GM23338 (cell line): Measurements from ENCODE around the gene FES. TPM values are rescaled to one million over a fixed set of nuclear protein-coding genes. Genes with fewer than 3 reads are reported as not detected.

ENCODE experiments used
- ATAC-seq: fragments of 200-7000 bp; cut with Tn5 transposase; 3 replicates; pipeline ENCODE4 v1.9.1; 2020
- DNase-seq: peaks from one replicate; pipeline ENCODE4 v3.0.0-alpha.2; 2015; ENCODE audit warnings: low spot score
- H2AFZ ChIP-seq: fragments of 200-600 bp; sonication (generic); 2 replicates; pipeline ENCODE4 v1.8.0; 2016; ENCODE audit warnings: antibody characterized with exemption, mild to moderate bottlenecking, moderate library complexity
- H3F3A ChIP-seq: fragments of 200-600 bp; sonication (generic); replicated peaks from 2 replicates; pipeline ENCODE4 v1.8.0; 2017; ENCODE audit warnings: antibody characterized with exemption, mixed run types, low read depth
- H3K27ac ChIP-seq: fragments of 200-600 bp; sonication (generic); 2 replicates; pipeline ENCODE4 v1.6.1; 2016; ENCODE audit warnings: low read depth
- H3K27me3 ChIP-seq: fragments of 200-600 bp; sonication (generic); 2 replicates; pipeline ENCODE4 v1.8.0; 2016; ENCODE audit warnings: mild to moderate bottlenecking, mixed run types, moderate library complexity; ENCODE audit not compliant: insufficient read depth
- H3K36me3 ChIP-seq: fragments of 200-600 bp; sonication (generic); 2 replicates; pipeline ENCODE4 v1.8.0; 2016; ENCODE audit warnings: mild to moderate bottlenecking; ENCODE audit not compliant: insufficient read depth
- H3K4me1 ChIP-seq: fragments of 200-600 bp; sonication (generic); 2 replicates; pipeline ENCODE4 v1.8.0; 2016; ENCODE audit warnings: mild to moderate bottlenecking, moderate library complexity; ENCODE audit not compliant: insufficient read depth
- H3K4me2 ChIP-seq: fragments of 200-600 bp; sonication (generic); 2 replicates; pipeline ENCODE4 v1.7.1; 2017; ENCODE audit warnings: mixed run types
- H3K4me3 ChIP-seq: fragments of 200-600 bp; sonication (generic); 2 replicates; pipeline ENCODE4 v1.6.1; 2016; ENCODE audit warnings: mixed run types
- H3K79me2 ChIP-seq: fragments of 200-600 bp; sonication (generic); replicated peaks from 2 replicates; pipeline ENCODE4 v1.8.0; 2017; ENCODE audit warnings: mild to moderate bottlenecking; ENCODE audit not compliant: insufficient read depth
- H3K9me2 ChIP-seq: fragments of 200-600 bp; sonication (generic); 2 replicates; pipeline ENCODE4 v1.8.0; 2017; ENCODE audit not compliant: insufficient read depth
- H4K20me1 ChIP-seq: fragments of 200-600 bp; sonication (generic); replicated peaks from 2 replicates; pipeline ENCODE4 v1.8.0; 2017; ENCODE audit warnings: mild to moderate bottlenecking; ENCODE audit not compliant: insufficient read depth
- H3K27ac Mint-ChIP-seq: 2 replicates; pipeline ENCODE4 v1.8.0; 2020; ENCODE audit warnings: inconsistent platforms, mild to moderate bottlenecking, moderate library complexity, mixed read lengths
- H3K27me3 Mint-ChIP-seq: 3 replicates; pipeline ENCODE4 v1.8.0; 2022; ENCODE audit warnings: low read depth, mild to moderate bottlenecking, moderate library complexity, mixed read lengths, inconsistent platforms; ENCODE audit not compliant: insufficient read depth, poor library complexity
- H3K36me3 Mint-ChIP-seq: 3 replicates; pipeline ENCODE4 v1.8.0; 2021; ENCODE audit warnings: low read depth, mild to moderate bottlenecking, inconsistent platforms, moderate library complexity, mixed read lengths
- H3K4me1 Mint-ChIP-seq: 3 replicates; pipeline ENCODE4 v1.8.0; 2020; ENCODE audit warnings: mild to moderate bottlenecking, inconsistent platforms, mixed read lengths
- H3K4me3 Mint-ChIP-seq: 3 replicates; pipeline ENCODE4 v1.8.0; 2021; ENCODE audit warnings: moderate library complexity, mild to moderate bottlenecking, inconsistent platforms, mixed read lengths
- H3K9me3 Mint-ChIP-seq: 3 replicates; pipeline ENCODE4 v1.8.0; 2020; ENCODE audit warnings: moderate library complexity, mild to moderate bottlenecking, inconsistent platforms, mixed read lengths
- CREB1 ChIP-seq: fragments of 250-450 bp; sonication (Bioruptor Pico); IDR thresholded peaks from 2 replicates; pipeline ENCODE4 v1.5.0; 2020; ENCODE audit warnings: low read depth, mild to moderate bottlenecking, moderate library complexity
- JUNB ChIP-seq: IDR thresholded peaks from one replicate; pipeline ENCODE4 v1.6.1; 2016; ENCODE audit warnings: antibody characterized with exemption; ENCODE audit not compliant: unreplicated experiment
- NANOG ChIP-seq: IDR thresholded peaks from 2 replicates; pipeline ENCODE4 v1.6.1; 2016; ENCODE audit warnings: antibody characterized with exemption, borderline replicate concordance
- STAT1 ChIP-seq: IDR thresholded peaks from one replicate; pipeline ENCODE4 v1.6.1; 2016; ENCODE audit warnings: antibody characterized with exemption; ENCODE audit not compliant: unreplicated experiment
- ZNF114 ChIP-seq: fragments of 250-450 bp; sonication (Bioruptor Pico); IDR thresholded peaks from 2 replicates; pipeline ENCODE4 v1.5.0; 2020; ENCODE audit warnings: mild to moderate bottlenecking, moderate library complexity
- polyA plus RNA-seq: library from polyadenylated mRNA; unstranded; fragments of >200 nt; fragmentation: Nextera tagmentation; extraction: Ambion mirVana; gene quantifications from 2 replicates; pipeline ENCODE4 v1.2.1, GENCODE V29; 2016
- total RNA-seq: library from RNA; depleted of rRNA; stranded (reverse); fragments of >200 nt; shearing (Covaris generic); gene quantifications from 2 replicates; pipeline ENCODE4 v1.2.3, GENCODE V29; 2014
- TF ChIP-seq, protein P1 (sequence below), 2 experiments: fragments of 200-600 bp in 1 of 2; sonication (generic) in 1 of 2; conservative IDR thresholded peaks; 2 replicates each; pipeline versions ENCODE4 v1.5.1 to v1.6.1; 2016 to 2017; ENCODE audit warnings: antibody characterized with exemption in 2 of 2, low read depth in 2 of 2, mild to moderate bottlenecking in 2 of 2, moderate library complexity in 1 of 2
- TF ChIP-seq, protein P2 (sequence below): fragments of 250-450 bp; sonication (Bioruptor Pico); IDR thresholded peaks from 2 replicates; pipeline ENCODE4 v1.5.0; 2020; ENCODE audit warnings: mild to moderate bottlenecking, moderate library complexity

Gene FES
- total and polyA plus RNA-seq, 2 experiments from 2014 or later = 2.7 to 14.4 TPM

DNA sequence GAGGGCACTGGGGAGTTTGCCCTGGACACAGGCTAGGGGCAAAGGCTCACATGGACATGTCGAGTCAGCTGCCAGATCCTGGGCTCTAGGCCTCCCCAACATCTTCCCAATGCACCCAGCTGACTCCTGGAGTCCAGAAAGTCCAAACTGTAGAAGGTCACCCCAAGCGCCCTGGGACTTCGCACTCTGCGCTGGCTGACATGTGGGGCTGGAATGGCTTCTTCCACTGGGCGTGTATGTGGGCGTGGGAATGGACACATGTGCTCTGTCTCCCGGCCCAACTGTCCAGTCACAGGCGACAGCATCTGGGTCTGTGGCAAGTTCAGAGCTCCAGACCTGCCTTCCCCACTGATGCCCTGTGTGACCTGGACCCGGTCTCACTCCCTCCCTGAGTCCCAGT lies 29.2 kb upstream of the FES start:
- Histone ChIP-seq H3K79me2 (no peaks in the 10 kb centered on the region), H3K27me3 (no peaks in the 10 kb centered on the region), H3K36me3 (no peaks in the 10 kb centered on the region), H3K4me2 (no peak overlapping the region), H3K9me2 (no peaks in the 10 kb centered on the region), H2AFZ (no peak overlapping the region), H3K4me1 (peaks cover 8% of the 10 kb centered on the region), H3K27ac (no peak overlapping the region), H3F3A (no peaks in the 10 kb centered on the region), H4K20me1 (no peaks in the 10 kb centered on the region), H3K4me3 (no peak overlapping the region)
- ATAC-seq (no peak), DNase-seq (no peak)
- H3K9me3 Mint-ChIP-seq = no peaks in the 10 kb centered on the region; the same call in 2 of the 3 replicates
- peaks cover 9% of the 10 kb centered on the region for H3K4me1 Mint-ChIP-seq
- no peak overlapping the region for H3K27ac Mint-ChIP-seq
- no peak overlapping the region for H3K4me3 Mint-ChIP-seq
- peaks cover 12% of the 10 kb centered on the region for H3K27me3 Mint-ChIP-seq
- TF ChIP-seq JUNB = no peak
- TF ChIP-seq CREB1 (CRISPR knock-in tag) = no peak
- TF ChIP-seq NANOG = no peak
- no peak for TF ChIP-seq STAT1
- no peak for TF ChIP-seq ZNF114 (CRISPR knock-in tag)
- TF ChIP-seq, protein P1, sequence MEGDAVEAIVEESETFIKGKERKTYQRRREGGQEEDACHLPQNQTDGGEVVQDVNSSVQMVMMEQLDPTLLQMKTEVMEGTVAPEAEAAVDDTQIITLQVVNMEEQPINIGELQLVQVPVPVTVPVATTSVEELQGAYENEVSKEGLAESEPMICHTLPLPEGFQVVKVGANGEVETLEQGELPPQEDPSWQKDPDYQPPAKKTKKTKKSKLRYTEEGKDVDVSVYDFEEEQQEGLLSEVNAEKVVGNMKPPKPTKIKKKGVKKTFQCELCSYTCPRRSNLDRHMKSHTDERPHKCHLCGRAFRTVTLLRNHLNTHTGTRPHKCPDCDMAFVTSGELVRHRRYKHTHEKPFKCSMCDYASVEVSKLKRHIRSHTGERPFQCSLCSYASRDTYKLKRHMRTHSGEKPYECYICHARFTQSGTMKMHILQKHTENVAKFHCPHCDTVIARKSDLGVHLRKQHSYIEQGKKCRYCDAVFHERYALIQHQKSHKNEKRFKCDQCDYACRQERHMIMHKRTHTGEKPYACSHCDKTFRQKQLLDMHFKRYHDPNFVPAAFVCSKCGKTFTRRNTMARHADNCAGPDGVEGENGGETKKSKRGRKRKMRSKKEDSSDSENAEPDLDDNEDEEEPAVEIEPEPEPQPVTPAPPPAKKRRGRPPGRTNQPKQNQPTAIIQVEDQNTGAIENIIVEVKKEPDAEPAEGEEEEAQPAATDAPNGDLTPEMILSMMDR (conservative IDR thresholded peaks at IDR 0.05; ENCODE audit: low read depth in 2 of 2) = no peak
- TF ChIP-seq, protein P2, sequence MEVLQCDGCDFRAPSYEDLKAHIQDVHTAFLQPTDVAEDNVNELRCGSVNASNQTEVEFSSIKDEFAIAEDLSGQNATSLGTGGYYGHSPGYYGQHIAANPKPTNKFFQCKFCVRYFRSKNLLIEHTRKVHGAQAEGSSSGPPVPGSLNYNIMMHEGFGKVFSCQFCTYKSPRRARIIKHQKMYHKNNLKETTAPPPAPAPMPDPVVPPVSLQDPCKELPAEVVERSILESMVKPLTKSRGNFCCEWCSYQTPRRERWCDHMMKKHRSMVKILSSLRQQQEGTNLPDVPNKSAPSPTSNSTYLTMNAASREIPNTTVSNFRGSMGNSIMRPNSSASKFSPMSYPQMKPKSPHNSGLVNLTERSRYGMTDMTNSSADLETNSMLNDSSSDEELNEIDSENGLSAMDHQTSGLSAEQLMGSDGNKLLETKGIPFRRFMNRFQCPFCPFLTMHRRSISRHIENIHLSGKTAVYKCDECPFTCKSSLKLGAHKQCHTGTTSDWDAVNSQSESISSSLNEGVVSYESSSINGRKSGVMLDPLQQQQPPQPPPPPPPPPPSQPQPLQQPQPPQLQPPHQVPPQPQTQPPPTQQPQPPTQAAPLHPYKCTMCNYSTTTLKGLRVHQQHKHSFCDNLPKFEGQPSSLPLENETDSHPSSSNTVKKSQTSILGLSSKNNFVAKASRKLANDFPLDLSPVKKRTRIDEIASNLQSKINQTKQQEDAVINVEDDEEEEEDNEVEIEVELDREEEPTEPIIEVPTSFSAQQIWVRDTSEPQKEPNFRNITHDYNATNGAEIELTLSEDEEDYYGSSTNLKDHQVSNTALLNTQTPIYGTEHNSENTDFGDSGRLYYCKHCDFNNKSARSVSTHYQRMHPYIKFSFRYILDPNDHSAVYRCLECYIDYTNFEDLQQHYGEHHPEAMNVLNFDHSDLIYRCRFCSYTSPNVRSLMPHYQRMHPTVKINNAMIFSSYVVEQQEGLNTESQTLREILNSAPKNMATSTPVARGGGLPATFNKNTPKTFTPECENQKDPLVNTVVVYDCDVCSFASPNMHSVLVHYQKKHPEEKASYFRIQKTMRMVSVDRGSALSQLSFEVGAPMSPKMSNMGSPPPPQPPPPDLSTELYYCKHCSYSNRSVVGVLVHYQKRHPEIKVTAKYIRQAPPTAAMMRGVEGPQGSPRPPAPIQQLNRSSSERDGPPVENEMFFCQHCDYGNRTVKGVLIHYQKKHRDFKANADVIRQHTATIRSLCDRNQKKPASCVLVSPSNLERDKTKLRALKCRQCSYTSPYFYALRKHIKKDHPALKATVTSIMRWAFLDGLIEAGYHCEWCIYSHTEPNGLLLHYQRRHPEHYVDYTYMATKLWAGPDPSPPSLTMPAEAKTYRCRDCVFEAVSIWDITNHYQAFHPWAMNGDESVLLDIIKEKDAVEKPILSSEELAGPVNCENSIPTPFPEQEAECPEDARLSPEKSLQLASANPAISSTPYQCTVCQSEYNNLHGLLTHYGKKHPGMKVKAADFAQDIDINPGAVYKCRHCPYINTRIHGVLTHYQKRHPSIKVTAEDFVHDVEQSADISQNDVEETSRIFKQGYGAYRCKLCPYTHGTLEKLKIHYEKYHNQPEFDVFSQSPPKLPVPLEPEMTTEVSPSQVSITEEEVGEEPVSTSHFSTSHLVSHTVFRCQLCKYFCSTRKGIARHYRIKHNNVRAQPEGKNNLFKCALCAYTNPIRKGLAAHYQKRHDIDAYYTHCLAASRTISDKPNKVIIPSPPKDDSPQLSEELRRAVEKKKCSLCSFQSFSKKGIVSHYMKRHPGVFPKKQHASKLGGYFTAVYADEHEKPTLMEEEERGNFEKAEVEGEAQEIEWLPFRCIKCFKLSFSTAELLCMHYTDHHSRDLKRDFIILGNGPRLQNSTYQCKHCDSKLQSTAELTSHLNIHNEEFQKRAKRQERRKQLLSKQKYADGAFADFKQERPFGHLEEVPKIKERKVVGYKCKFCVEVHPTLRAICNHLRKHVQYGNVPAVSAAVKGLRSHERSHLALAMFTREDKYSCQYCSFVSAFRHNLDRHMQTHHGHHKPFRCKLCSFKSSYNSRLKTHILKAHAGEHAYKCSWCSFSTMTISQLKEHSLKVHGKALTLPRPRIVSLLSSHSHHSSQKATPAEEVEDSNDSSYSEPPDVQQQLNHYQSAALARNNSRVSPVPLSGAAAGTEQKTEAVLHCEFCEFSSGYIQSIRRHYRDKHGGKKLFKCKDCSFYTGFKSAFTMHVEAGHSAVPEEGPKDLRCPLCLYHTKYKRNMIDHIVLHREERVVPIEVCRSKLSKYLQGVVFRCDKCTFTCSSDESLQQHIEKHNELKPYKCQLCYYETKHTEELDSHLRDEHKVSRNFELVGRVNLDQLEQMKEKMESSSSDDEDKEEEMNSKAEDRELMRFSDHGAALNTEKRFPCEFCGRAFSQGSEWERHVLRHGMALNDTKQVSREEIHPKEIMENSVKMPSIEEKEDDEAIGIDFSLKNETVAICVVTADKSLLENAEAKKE (CRISPR knock-in tag) = no peak
- no peaks in the 10 kb centered on the region for H3K36me3 Mint-ChIP-seq
